HepG2 (cell line): ENCODE results near the gene MEGF10. TPM values are rescaled to one million over a fixed set of nuclear protein-coding genes. Genes with fewer than 3 reads are reported as not detected.
A peak's percentile ranks its signal among the peaks of the same experiment; 100 is the strongest.
"Not testable (repeated sequence)": the region's sequence is repeated elsewhere in the genome, so short reads cannot be mapped to it uniquely, and the experiment has no call there.

ENCODE experiments used
- ATAC-seq: fragments of 200-7000 bp; cut with Tn5 transposase; 3 replicates; pipeline ENCODE4 v1.9.1; 2020; ENCODE audit warnings: mild to moderate bottlenecking, moderate library complexity
- BruUV-seq: library from RNA; stranded (reverse); fragments of 400-500 nt; replicated peaks from 2 replicates; lab custom pipeline; 2021; lab: Mats Ljungman, UMichigan
- CTCF ChIA-PET: fragments of 300-600 bp; formaldehyde crosslinking; extraction: SDS; loops from one replicate; lab custom pipeline; 2021; ENCODE audit warnings: low total read pairs, inconsistent platforms, low intra/inter-chr PET ratio; lab: Yijun Ruan, JAX
- POLR2A ChIA-PET: fragments of 350-600 bp; sonication (Branson Sonifier 250); formaldehyde crosslinking; loops from one replicate; lab custom pipeline; 2020; ENCODE audit warnings: antibody characterized with exemption, inconsistent platforms; lab: Yijun Ruan, JAX
- DNase-seq: peaks from one replicate; pipeline ENCODE4 v3.0.0-alpha.2; 2015; ENCODE audit warnings: low spot score
- FAIRE-seq: peaks from 3 replicates; lab custom pipeline; 2011; peaks lifted over from hg19 to GRCh38; lab: Jason Lieb, UNC
- H2AFZ ChIP-seq: one replicate; pipeline ENCODE4 v1.6.1; 2011; ENCODE audit warnings: low read length, inconsistent platforms
- H3K27ac ChIP-seq: fragments of 300-600 bp; 3 replicates; pipeline ENCODE4 v1.8.0; 2011; ENCODE audit warnings: mixed run types, mild to moderate bottlenecking, mixed read lengths, low read length, inconsistent platforms; ENCODE audit not compliant: insufficient read depth; ENCODE audit errors: extremely low read length
- H3K27me3 ChIP-seq, 2 experiments: fragments of 200-600 bp in 1 of 2; 2 replicates in 1 of 2; 3 replicates in 1 of 2; pipeline versions ENCODE4 v1.6.0 to v1.8.0; 2011; ENCODE audit warnings: low read length in 2 of 2, mild to moderate bottlenecking in 2 of 2, moderate library complexity in 2 of 2, inconsistent platforms in 1 of 2; ENCODE audit not compliant: insufficient read depth in 2 of 2, control insufficient read depth in 1 of 2
- H3K36me3 ChIP-seq, 2 experiments: fragments of 200-600 bp in 1 of 2; replicated peaks in 1 of 2; 2 replicates in 1 of 2; 3 replicates in 1 of 2; pipeline versions ENCODE4 v1.5.1 to v1.8.0; 2011; ENCODE audit warnings: low read length in 2 of 2, inconsistent platforms in 1 of 2; ENCODE audit not compliant: insufficient read depth in 2 of 2, control insufficient read depth in 1 of 2
- H3K4me1 ChIP-seq: 2 replicates; pipeline ENCODE4 v1.5.1; 2012; ENCODE audit warnings: low read length, inconsistent platforms; ENCODE audit not compliant: insufficient read depth
- H3K4me2 ChIP-seq: 2 replicates; pipeline ENCODE4 v1.6.0; 2011; ENCODE audit warnings: low read depth, low read length, inconsistent platforms
- H3K4me3 ChIP-seq, 3 experiments: fragments of 200-600 bp in 1 of 3; sonication (generic), shearing (Covaris generic) in 1 of 3; replicated peaks in 1 of 3; 2 replicates each; pipeline ENCODE4 v1.5.1; 2011 to 2016; ENCODE audit warnings: low read length in 3 of 3, inconsistent platforms in 2 of 3, low read depth in 2 of 3, mild to moderate bottlenecking in 2 of 3, control low read depth in 1 of 3, mixed read lengths in 1 of 3; ENCODE audit not compliant: insufficient read depth in 1 of 3
- H3K79me2 ChIP-seq: one replicate; pipeline ENCODE4 v1.6.1; 2011; ENCODE audit warnings: low read length, inconsistent platforms; ENCODE audit not compliant: insufficient read depth
- H3K9ac ChIP-seq: 2 replicates; pipeline ENCODE4 v1.6.0; 2011; ENCODE audit warnings: mild to moderate bottlenecking, low read depth, low read length, inconsistent platforms; ENCODE audit not compliant: insufficient read depth
- H3K9me3 ChIP-seq: 2 replicates; pipeline ENCODE4 v1.5.1; 2012; ENCODE audit warnings: mild to moderate bottlenecking, low read length
- H4K20me1 ChIP-seq: 2 replicates; pipeline ENCODE4 v1.6.0; 2011; ENCODE audit warnings: inconsistent platforms, mild to moderate bottlenecking, low read length, moderate library complexity; ENCODE audit not compliant: insufficient read depth
- BCL6 ChIP-seq: IDR thresholded peaks from 2 replicates; pipeline ENCODE4 v1.6.1; 2016; ENCODE audit warnings: missing genetic modification reagents, missing compliant biosample characterization
- FOXA3 ChIP-seq: IDR thresholded peaks from 2 replicates; pipeline ENCODE4 v1.6.1; 2016; ENCODE audit warnings: missing genetic modification reagents, missing compliant biosample characterization
- IRF1 ChIP-seq: sonication (generic); formaldehyde crosslinking; IDR thresholded peaks from 2 replicates; pipeline ENCODE4 v1.4.0; 2020; ENCODE audit warnings: low read depth, mild to moderate bottlenecking, missing genetic modification reagents
- TCF7L2 ChIP-seq: IDR thresholded peaks from 2 replicates; pipeline ENCODE4 v1.6.1; 2011; ENCODE audit warnings: mild to moderate bottlenecking, low read depth, low read length, moderate library complexity
- WGBS: methylation state at CpG from one replicate; pipeline ENCODE4 v1.1.6; 2017; ENCODE audit warnings: low lambda C conversion rate; 5-methylcytosine and 5-hydroxymethylcytosine counted together
- in situ Hi-C: cut with HindIII; loops from 2 replicates; pipeline ENCODE4 v1.10.0; 2017; ENCODE audit warnings: low pct_unique_long_range_greater_than_20kb; ENCODE audit not compliant: extremely low pct_ligation_motif_present
- intact Hi-C: fragments of 100-400 bp; cut with micrococcal nuclease; formaldehyde crosslinking; loops from one replicate; pipeline ENCODE4 v1.10.0; 2022; ENCODE audit not compliant: unreplicated experiment
- polyA plus RNA-seq, 8 experiments: library from polyadenylated mRNA; depleted of rRNA in 3 of 8; stranded (reverse) in 7 of 8; unstranded in 1 of 8; fragments of >200 nt; fragmentation: Illumina TruSeq in 4 of 8; extraction: Trizol in 4 of 8; gene quantifications; 2 replicates each; pipeline versions ENCODE4 v1.2.1 to v1.2.3, GENCODE V29; 2011 to 2016; ENCODE audit warnings: low read depth in 4 of 8, missing spikeins in 1 of 8, mixed read lengths in 1 of 8; ENCODE audit not compliant: insufficient read depth in 1 of 8
- total RNA-seq, 5 experiments: library from RNA; depleted of rRNA; stranded (reverse); fragments of >200 nt; fragmentation: Illumina TruSeq; extraction: Trizol; gene quantifications; 2 replicates each; pipeline ENCODE4 v1.2.3, GENCODE V29; 2016; ENCODE audit warnings: low read depth in 1 of 5
- TF ChIP-seq, protein P1 (sequence below): IDR thresholded peaks from 2 replicates; pipeline ENCODE4 v1.4.0; 2020; ENCODE audit warnings: mild to moderate bottlenecking, missing genetic modification reagents
- TF ChIP-seq, protein P2 (sequence below): sonication (generic); formaldehyde crosslinking; IDR thresholded peaks from 2 replicates; pipeline ENCODE4 v1.4.0; 2020; ENCODE audit warnings: missing genetic modification reagents, borderline replicate concordance

Gene MEGF10
- total and polyA plus RNA-seq, 2 of the 13 experiments (the other 11 are each of a cell fraction or from before 2014, with no cell fraction given), result not detected

DNA sequence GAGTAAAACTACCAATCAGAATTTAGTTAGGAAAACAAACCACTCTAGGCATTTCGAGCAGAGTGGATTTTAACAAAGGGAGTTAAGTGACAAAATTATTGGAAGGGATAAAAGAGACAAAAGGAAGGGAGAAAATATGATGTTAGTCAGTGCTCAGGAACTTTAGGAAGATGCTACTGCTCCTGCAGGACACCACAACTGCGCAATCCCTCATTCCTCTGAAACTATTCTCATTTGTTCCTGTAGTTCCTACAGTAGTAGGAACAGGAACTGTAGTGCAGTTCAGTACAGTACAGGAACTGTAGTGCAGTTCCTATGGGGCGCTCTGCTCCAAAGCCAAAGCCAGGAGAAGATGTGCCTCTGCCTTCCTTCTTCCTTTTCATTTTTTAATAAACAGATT lies 29.9 kb upstream of the MEGF10 start (continued):
- no peak for TF ChIP-seq TCF7L2
- no peak for TF ChIP-seq IRF1 (CRISPR knock-in tag)

DNA sequence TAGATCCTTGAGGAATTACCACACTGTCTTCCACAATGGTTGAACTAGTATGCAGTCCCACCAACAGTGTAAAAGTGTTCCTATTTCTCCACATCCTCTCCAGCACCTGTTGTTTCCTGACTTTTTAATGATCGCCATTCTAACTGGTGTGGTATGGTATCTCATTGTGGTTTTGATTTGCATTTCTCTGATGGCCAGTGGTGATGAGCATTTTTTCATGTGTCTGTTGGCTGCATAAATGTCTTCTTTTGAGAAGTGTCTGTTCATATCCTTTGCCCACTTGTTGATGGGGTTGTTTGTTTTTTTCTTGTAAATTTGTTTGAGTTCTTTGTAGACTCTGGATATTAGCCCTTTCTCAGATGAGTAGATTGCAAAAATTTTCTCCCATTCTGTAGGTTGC lies 25.1 kb upstream of the MEGF10 start:
- H2AFZ ChIP-seq, H3K9ac ChIP-seq, H3K27ac ChIP-seq, CTCF ChIA-PET, H3K79me2 ChIP-seq, DNase-seq, H4K20me1 ChIP-seq, FAIRE-seq, POLR2A ChIA-PET, H3K9me3 ChIP-seq, H3K4me3 ChIP-seq, intact Hi-C loops, in situ Hi-C loops, ATAC-seq, H3K27me3 ChIP-seq, H3K4me2 ChIP-seq, H3K36me3 ChIP-seq, H3K4me1 ChIP-seq, BruUV-seq: not testable (repeated sequence)
- WGBS, result 100% methylated on average over 1 of the region's 1 CpG

DNA sequence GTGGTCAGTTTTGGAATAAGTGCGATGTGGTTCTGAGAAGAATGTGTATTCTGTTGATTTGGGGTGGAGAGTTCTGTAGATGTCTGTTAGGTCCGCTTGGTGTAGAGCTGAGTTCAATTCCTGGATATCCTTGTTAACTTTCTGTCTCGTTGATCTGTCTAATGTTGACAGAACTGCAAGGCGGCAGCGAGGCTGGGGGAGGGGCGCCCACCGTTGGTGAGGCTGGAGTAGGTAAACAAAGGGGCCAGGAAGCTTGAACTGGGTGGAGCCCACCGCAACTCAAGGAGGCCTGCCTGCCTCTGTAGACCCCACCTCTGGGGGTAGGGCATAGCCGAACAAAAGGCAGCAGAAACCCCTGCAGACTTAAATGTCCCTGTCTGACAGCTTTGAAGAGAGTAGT lies 22.3 kb upstream of the MEGF10 start:
- DNase-seq, H3K79me2 ChIP-seq, H3K27me3 ChIP-seq: not testable (repeated sequence)
- peak; percentile 74 for TF ChIP-seq BCL6 (CRISPR knock-in tag)
- TF ChIP-seq, protein P1, sequence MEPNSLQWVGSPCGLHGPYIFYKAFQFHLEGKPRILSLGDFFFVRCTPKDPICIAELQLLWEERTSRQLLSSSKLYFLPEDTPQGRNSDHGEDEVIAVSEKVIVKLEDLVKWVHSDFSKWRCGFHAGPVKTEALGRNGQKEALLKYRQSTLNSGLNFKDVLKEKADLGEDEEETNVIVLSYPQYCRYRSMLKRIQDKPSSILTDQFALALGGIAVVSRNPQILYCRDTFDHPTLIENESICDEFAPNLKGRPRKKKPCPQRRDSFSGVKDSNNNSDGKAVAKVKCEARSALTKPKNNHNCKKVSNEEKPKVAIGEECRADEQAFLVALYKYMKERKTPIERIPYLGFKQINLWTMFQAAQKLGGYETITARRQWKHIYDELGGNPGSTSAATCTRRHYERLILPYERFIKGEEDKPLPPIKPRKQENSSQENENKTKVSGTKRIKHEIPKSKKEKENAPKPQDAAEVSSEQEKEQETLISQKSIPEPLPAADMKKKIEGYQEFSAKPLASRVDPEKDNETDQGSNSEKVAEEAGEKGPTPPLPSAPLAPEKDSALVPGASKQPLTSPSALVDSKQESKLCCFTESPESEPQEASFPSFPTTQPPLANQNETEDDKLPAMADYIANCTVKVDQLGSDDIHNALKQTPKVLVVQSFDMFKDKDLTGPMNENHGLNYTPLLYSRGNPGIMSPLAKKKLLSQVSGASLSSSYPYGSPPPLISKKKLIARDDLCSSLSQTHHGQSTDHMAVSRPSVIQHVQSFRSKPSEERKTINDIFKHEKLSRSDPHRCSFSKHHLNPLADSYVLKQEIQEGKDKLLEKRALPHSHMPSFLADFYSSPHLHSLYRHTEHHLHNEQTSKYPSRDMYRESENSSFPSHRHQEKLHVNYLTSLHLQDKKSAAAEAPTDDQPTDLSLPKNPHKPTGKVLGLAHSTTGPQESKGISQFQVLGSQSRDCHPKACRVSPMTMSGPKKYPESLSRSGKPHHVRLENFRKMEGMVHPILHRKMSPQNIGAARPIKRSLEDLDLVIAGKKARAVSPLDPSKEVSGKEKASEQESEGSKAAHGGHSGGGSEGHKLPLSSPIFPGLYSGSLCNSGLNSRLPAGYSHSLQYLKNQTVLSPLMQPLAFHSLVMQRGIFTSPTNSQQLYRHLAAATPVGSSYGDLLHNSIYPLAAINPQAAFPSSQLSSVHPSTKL, result 0 out of 2 replicates have a peak, but pooled peaks have one; percentile 29
- TF ChIP-seq, protein P2, sequence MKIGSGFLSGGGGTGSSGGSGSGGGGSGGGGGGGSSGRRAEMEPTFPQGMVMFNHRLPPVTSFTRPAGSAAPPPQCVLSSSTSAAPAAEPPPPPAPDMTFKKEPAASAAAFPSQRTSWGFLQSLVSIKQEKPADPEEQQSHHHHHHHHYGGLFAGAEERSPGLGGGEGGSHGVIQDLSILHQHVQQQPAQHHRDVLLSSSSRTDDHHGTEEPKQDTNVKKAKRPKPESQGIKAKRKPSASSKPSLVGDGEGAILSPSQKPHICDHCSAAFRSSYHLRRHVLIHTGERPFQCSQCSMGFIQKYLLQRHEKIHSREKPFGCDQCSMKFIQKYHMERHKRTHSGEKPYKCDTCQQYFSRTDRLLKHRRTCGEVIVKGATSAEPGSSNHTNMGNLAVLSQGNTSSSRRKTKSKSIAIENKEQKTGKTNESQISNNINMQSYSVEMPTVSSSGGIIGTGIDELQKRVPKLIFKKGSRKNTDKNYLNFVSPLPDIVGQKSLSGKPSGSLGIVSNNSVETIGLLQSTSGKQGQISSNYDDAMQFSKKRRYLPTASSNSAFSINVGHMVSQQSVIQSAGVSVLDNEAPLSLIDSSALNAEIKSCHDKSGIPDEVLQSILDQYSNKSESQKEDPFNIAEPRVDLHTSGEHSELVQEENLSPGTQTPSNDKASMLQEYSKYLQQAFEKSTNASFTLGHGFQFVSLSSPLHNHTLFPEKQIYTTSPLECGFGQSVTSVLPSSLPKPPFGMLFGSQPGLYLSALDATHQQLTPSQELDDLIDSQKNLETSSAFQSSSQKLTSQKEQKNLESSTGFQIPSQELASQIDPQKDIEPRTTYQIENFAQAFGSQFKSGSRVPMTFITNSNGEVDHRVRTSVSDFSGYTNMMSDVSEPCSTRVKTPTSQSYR (CRISPR knock-in tag), result peak; percentile 89
- TF ChIP-seq FOXA3 (CRISPR knock-in tag), result 0 out of 2 replicates have a peak, but pooled peaks have one; percentile 50
- TF ChIP-seq, all 625 proteins: peak for 4; not testable (repeated sequence) for 621
- H4K20me1 ChIP-seq, H3K27ac ChIP-seq, H3K4me3 ChIP-seq, H3K36me3 ChIP-seq, H3K9me3 ChIP-seq, FAIRE-seq, intact Hi-C loops, in situ Hi-C loops, BruUV-seq, POLR2A ChIA-PET, CTCF ChIA-PET, H3K4me1 ChIP-seq, H3K9ac ChIP-seq, H2AFZ ChIP-seq, ATAC-seq: not testable (repeated sequence)
- H3K4me2 ChIP-seq, result 0 out of 2 replicates have a peak overlapping the region, but pooled peaks have one; percentile 18
- under 1% methylated on average over 8 of the region's 9 CpGs for WGBS
